Measurements from ENCODE around the gene GATAD2A. TPM values are rescaled to one million over a fixed set of nuclear protein-coding genes. Genes with fewer than 3 reads are reported as not detected.

GATAD2A gene
- total and polyA plus RNA-seq, 10 of the 15 experiments (the other 5 are each of a cell fraction or from before 2014, with no cell fraction given) = 2.6 to 173 (median 32.0) TPM

DNA sequence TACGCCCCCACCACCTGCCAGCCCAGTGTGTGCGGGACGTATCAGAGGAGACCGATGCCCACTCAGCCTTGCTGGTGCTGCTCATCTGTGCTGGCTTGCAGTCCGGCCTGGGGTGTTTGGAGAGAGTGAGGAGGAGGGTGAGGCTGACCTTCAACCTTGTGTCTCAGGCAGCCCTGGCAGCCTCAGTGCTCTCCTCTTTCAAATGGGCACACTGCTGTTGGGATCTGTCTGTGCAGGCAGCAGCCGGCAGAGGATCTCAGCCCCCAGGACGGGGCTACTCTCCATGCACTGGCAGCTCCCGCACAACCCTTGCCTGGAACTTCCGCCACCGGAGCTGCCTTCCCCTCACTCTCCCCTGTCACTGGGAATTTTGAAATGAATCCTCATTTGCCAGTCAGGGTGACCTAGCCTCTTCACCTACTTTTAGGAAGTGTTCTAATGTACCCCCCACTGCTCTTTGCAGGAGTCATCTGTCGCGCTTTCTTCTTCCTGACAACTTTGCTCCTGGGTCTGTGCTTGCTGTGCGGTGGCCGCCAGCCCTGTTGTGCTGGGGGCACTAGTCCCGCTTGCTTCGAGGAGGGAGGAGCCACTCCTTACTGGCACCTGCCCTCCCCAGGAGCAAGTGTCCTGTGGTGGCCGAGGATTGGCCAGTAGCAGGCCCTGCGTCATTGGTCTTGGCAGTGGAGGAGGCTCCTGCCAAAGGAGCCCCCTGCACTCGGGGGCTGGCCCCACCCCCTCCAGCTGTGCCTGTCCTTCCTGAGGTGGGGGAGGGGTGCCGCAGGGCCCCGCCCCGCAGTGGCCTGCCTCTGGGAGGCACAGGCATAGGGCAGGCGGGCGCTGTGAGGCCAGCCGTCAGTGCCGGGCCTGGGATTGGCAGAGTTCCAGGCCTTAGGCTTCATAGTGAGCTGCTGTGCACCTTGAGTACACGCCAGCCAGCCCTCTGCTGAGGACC lies 56.5 kb downstream of the GATAD2A start (continued):
- TF ChIP-seq, protein P1, sequence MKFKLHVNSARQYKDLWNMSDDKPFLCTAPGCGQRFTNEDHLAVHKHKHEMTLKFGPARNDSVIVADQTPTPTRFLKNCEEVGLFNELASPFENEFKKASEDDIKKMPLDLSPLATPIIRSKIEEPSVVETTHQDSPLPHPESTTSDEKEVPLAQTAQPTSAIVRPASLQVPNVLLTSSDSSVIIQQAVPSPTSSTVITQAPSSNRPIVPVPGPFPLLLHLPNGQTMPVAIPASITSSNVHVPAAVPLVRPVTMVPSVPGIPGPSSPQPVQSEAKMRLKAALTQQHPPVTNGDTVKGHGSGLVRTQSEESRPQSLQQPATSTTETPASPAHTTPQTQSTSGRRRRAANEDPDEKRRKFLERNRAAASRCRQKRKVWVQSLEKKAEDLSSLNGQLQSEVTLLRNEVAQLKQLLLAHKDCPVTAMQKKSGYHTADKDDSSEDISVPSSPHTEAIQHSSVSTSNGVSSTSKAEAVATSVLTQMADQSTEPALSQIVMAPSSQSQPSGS (IDR thresholded peaks at IDR 0.05; ENCODE audit: low read length) = no peak
- TF ChIP-seq, protein P2, sequence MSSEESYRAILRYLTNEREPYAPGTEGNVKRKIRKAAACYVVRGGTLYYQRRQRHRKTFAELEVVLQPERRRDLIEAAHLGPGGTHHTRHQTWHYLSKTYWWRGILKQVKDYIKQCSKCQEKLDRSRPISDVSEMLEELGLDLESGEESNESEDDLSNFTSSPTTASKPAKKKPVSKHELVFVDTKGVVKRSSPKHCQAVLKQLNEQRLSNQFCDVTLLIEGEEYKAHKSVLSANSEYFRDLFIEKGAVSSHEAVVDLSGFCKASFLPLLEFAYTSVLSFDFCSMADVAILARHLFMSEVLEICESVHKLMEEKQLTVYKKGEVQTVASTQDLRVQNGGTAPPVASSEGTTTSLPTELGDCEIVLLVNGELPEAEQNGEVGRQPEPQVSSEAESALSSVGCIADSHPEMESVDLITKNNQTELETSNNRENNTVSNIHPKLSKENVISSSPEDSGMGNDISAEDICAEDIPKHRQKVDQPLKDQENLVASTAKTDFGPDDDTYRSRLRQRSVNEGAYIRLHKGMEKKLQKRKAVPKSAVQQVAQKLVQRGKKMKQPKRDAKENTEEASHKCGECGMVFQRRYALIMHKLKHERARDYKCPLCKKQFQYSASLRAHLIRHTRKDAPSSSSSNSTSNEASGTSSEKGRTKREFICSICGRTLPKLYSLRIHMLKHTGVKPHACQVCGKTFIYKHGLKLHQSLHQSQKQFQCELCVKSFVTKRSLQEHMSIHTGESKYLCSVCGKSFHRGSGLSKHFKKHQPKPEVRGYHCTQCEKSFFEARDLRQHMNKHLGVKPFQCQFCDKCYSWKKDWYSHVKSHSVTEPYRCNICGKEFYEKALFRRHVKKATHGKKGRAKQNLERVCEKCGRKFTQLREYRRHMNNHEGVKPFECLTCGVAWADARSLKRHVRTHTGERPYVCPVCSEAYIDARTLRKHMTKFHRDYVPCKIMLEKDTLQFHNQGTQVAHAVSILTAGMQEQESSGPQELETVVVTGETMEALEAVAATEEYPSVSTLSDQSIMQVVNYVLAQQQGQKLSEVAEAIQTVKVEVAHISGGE (CRISPR knock-in tag; IDR thresholded peaks at IDR 0.05) = no peak
- TF ChIP-seq TCF7 (IDR thresholded peaks at IDR 0.05; ENCODE audit: borderline replicate concordance) (no peak), KLF5 (IDR thresholded peaks at IDR 0.05; ENCODE audit: partially characterized antibody) (no peak), FOXM1 (IDR thresholded peaks at IDR 0.05; ENCODE audit: low read depth, low read length) (no peak), NR2F1 (conservative IDR thresholded peaks at IDR 0.05) (no peak), ZNF384 (IDR thresholded peaks at IDR 0.05; ENCODE audit: borderline replicate concordance, low read depth, low read length) (no peak), EP300 (IDR thresholded peaks at IDR 0.05; ENCODE audit: borderline replicate concordance in 1 of 2, control insufficient read depth in 1 of 2, low read depth in 2 of 2, low read length in 2 of 2) (no peak), ASH2L (IDR thresholded peaks at IDR 0.05; ENCODE audit: borderline replicate concordance, low read depth) (no peak), RBBP5 (conservative IDR thresholded peaks at IDR 0.05) (no peak), SIN3A (IDR thresholded peaks at IDR 0.05; ENCODE audit: low read depth, low read length) (no peak), KAT2A (conservative IDR thresholded peaks at IDR 0.05; ENCODE audit: control insufficient read depth, low read depth, low read length) (no peak)
- TF ChIP-seq, protein P3, sequence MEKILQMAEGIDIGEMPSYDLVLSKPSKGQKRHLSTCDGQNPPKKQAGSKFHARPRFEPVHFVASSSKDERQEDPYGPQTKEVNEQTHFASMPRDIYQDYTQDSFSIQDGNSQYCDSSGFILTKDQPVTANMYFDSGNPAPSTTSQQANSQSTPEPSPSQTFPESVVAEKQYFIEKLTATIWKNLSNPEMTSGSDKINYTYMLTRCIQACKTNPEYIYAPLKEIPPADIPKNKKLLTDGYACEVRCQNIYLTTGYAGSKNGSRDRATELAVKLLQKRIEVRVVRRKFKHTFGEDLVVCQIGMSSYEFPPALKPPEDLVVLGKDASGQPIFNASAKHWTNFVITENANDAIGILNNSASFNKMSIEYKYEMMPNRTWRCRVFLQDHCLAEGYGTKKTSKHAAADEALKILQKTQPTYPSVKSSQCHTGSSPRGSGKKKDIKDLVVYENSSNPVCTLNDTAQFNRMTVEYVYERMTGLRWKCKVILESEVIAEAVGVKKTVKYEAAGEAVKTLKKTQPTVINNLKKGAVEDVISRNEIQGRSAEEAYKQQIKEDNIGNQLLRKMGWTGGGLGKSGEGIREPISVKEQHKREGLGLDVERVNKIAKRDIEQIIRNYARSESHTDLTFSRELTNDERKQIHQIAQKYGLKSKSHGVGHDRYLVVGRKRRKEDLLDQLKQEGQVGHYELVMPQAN (conservative IDR thresholded peaks at IDR 0.05) = no peak

All from GM12878 (cell line).